H9 (cell line): ENCODE results near the gene FAM200C. TPM values are rescaled to one million over a fixed set of nuclear protein-coding genes. Genes with fewer than 3 reads are reported as not detected.

Experiments
- DNase-seq: peaks from one replicate; pipeline ENCODE4 v3.0.0-alpha.2; 2017
- H2AFZ ChIP-seq: one replicate; pipeline ENCODE4 v1.6.1; 2013; ENCODE audit warnings: mild to moderate bottlenecking, low read length, control low read depth, moderate library complexity
- H2AK5ac ChIP-seq: 2 replicates; pipeline ENCODE4 v1.6.1; 2013; ENCODE audit warnings: low read length, control low read depth, mixed read lengths; ENCODE audit not compliant: insufficient read length
- H2BK120ac ChIP-seq: one replicate; pipeline ENCODE4 v1.6.1; 2013; ENCODE audit warnings: low read depth, mild to moderate bottlenecking, low read length, control low read depth, inconsistent platforms; ENCODE audit not compliant: poor library complexity, severe bottlenecking
- H2BK12ac ChIP-seq: 2 replicates; pipeline ENCODE4 v1.6.1; 2013; ENCODE audit warnings: low read length, control low read depth, mixed read lengths, low read depth; ENCODE audit not compliant: insufficient read length
- H2BK15ac ChIP-seq: 2 replicates; pipeline ENCODE4 v1.6.1; 2013; ENCODE audit warnings: low read depth, low read length, control low read depth
- H2BK20ac ChIP-seq: one replicate; pipeline ENCODE4 v1.6.1; 2013; ENCODE audit warnings: low read depth, mild to moderate bottlenecking, low read length, control low read depth, inconsistent platforms; ENCODE audit not compliant: poor library complexity, severe bottlenecking
- H2BK5ac ChIP-seq: 2 replicates; pipeline ENCODE4 v1.6.1; 2013; ENCODE audit warnings: low read length, control low read depth, mixed read lengths; ENCODE audit not compliant: insufficient read length
- H3K14ac ChIP-seq: 2 replicates; pipeline ENCODE4 v1.6.1; 2013; ENCODE audit warnings: low read length, control low read depth; ENCODE audit not compliant: insufficient read depth
- H3K18ac ChIP-seq: 2 replicates; pipeline ENCODE4 v1.6.1; 2013; ENCODE audit warnings: low read depth, mild to moderate bottlenecking, mixed read lengths, low read length, control low read depth; ENCODE audit not compliant: insufficient read length
- H3K23ac ChIP-seq: 2 replicates; pipeline ENCODE4 v1.6.1; 2013; ENCODE audit warnings: low read length, control low read depth, mixed read lengths, low read depth; ENCODE audit not compliant: insufficient read length
- H3K23me2 ChIP-seq: 2 replicates; pipeline ENCODE4 v1.6.1; 2013; ENCODE audit warnings: low read depth, mild to moderate bottlenecking, mixed read lengths, low read length, control low read depth; ENCODE audit not compliant: insufficient read length, poor library complexity, severe bottlenecking
- H3K27ac ChIP-seq: 2 replicates; pipeline ENCODE4 v1.5.1; 2013; ENCODE audit warnings: low read length, control low read depth, mixed read lengths, low read depth; ENCODE audit not compliant: insufficient read length
- H3K27me3 ChIP-seq: 2 replicates; pipeline ENCODE4 v1.6.1; 2013; ENCODE audit warnings: low read length, control low read depth, inconsistent platforms; ENCODE audit not compliant: insufficient read depth
- H3K4ac ChIP-seq: 2 replicates; pipeline ENCODE4 v1.6.1; 2013; ENCODE audit warnings: low read depth, mild to moderate bottlenecking, control low read depth, inconsistent platforms, low read length, moderate library complexity
- H3K4me1 ChIP-seq: 2 replicates; pipeline ENCODE4 v1.6.1; 2013; ENCODE audit warnings: low read length, control low read depth, inconsistent platforms; ENCODE audit not compliant: insufficient read depth
- H3K4me2 ChIP-seq: 2 replicates; pipeline ENCODE4 v1.6.1; 2013; ENCODE audit warnings: low read length, control low read depth, mixed read lengths; ENCODE audit not compliant: insufficient read length, insufficient read depth
- H3K56ac ChIP-seq: 2 replicates; pipeline ENCODE4 v1.6.1; 2013; ENCODE audit warnings: low read depth, mild to moderate bottlenecking, mixed read lengths, low read length, control low read depth; ENCODE audit not compliant: insufficient read length
- H3K79me1 ChIP-seq: 2 replicates; pipeline ENCODE4 v1.6.1; 2013; ENCODE audit warnings: low read depth, mild to moderate bottlenecking, moderate library complexity, low read length, control low read depth, inconsistent platforms; ENCODE audit not compliant: insufficient read depth, poor library complexity, severe bottlenecking
- H3K79me2 ChIP-seq: 2 replicates; pipeline ENCODE4 v1.6.1; 2013; ENCODE audit warnings: low read length, control low read depth, inconsistent platforms; ENCODE audit not compliant: insufficient read depth
- H3K9ac ChIP-seq: 2 replicates; pipeline ENCODE4 v1.6.1; 2013; ENCODE audit warnings: low read length, control low read depth, mixed read lengths; ENCODE audit not compliant: insufficient read length; ENCODE audit errors: extremely low read depth
- H3K9me3 ChIP-seq: one replicate; pipeline ENCODE4 v1.6.1; 2013; ENCODE audit warnings: low read depth, low read length, inconsistent platforms; ENCODE audit not compliant: control insufficient read depth
- H3T11ph ChIP-seq: one replicate; pipeline ENCODE4 v1.6.1; 2013; ENCODE audit warnings: mild to moderate bottlenecking, low read length, control low read depth, inconsistent platforms
- H4K20me1 ChIP-seq: one replicate; pipeline ENCODE4 v1.6.1; 2013; ENCODE audit not compliant: control insufficient read depth, insufficient read length, insufficient read depth
- H4K5ac ChIP-seq: 2 replicates; pipeline ENCODE4 v1.6.1; 2013; ENCODE audit warnings: low read depth, mild to moderate bottlenecking, mixed read lengths, low read length, control low read depth; ENCODE audit not compliant: insufficient read length
- H4K8ac ChIP-seq: replicated peaks from 2 replicates; pipeline ENCODE4 v1.6.1; 2013; ENCODE audit warnings: low read length, control low read depth, mixed read lengths, low read depth; ENCODE audit not compliant: insufficient read length
- H4K91ac ChIP-seq: 2 replicates; pipeline ENCODE4 v1.6.1; 2013; ENCODE audit warnings: low read depth, mild to moderate bottlenecking, moderate library complexity, mixed read lengths, low read length, control low read depth; ENCODE audit not compliant: insufficient read length
- H3K27ac Mint-ChIP-seq, 3 experiments: 2 replicates in 2 of 3; 3 replicates in 1 of 3; pipeline ENCODE4 v1.8.0; 2020 to 2021; ENCODE audit warnings: mixed read lengths in 3 of 3, mild to moderate bottlenecking in 1 of 3, moderate library complexity in 1 of 3
- H3K27me3 Mint-ChIP-seq: 2 replicates; pipeline ENCODE4 v1.8.0; 2021; ENCODE audit warnings: low read depth, mild to moderate bottlenecking, moderate library complexity, mixed read lengths
- H3K36me3 Mint-ChIP-seq, 3 experiments: 2 replicates in 2 of 3; 3 replicates in 1 of 3; pipeline ENCODE4 v1.8.0; 2020 to 2021; ENCODE audit warnings: low read depth in 3 of 3, mixed read lengths in 3 of 3; ENCODE audit not compliant: insufficient read depth in 1 of 3
- H3K4me1 Mint-ChIP-seq, 2 experiments: 2 replicates each; pipeline ENCODE4 v1.8.0; 2020; ENCODE audit warnings: mixed read lengths in 2 of 2
- H3K4me3 Mint-ChIP-seq, 2 experiments: 2 replicates in 1 of 2; 3 replicates in 1 of 2; pipeline ENCODE4 v1.8.0; 2020 to 2021; ENCODE audit warnings: mild to moderate bottlenecking in 2 of 2, mixed read lengths in 2 of 2, moderate library complexity in 1 of 2
- H3K9me3 Mint-ChIP-seq, 2 experiments: 2 replicates in 1 of 2; 3 replicates in 1 of 2; pipeline ENCODE4 v1.8.0; 2020; ENCODE audit warnings: mild to moderate bottlenecking in 2 of 2, mixed read lengths in 2 of 2, moderate library complexity in 1 of 2
- WGBS: extraction: QIAGEN DNeasy Blood & Tissue Kit; methylation state at CpG from one replicate; pipeline ENCODE4 v1.1.7; 2013; ENCODE audit warnings: missing lambda C conversion rate, low lambda C conversion rate, mixed read lengths; ENCODE audit not compliant: insufficient read length; ENCODE audit errors: extremely low coverage; 5-methylcytosine and 5-hydroxymethylcytosine counted together
- total RNA-seq: library from RNA; stranded (reverse); gene quantifications from 2 replicates; pipeline ENCODE4 v1.2.1, GENCODE V29; 2021
- TF ChIP-seq, protein P1 (sequence below): fragments of 200-600 bp; sonication (generic); conservative IDR thresholded peaks from 3 replicates; pipeline ENCODE4 v1.8.0; 2021; ENCODE audit warnings: antibody characterized with exemption, mild to moderate bottlenecking

Gene FAM200C
- total RNA-seq, 1 experiment from 2014 or later: 4.3 TPM

DNA sequence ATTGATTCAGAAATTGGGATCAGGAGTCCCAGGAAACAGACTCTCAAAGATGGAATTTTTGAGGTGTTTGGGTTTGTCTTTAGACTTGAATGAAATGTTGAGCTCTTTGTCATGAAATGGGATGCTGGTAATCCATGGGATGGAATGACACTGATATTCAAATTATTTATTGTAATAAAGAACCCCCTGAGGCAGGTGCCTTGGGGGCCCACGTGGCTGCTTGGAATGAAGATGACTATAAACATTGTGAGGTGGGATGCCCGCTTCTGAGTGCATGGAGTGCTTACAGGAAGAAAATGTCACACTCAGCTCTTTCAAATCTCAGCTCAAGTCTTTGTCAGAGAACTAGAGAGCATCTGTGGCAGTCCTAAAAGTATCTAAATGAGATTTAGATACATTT is 19.8 kb downstream of the FAM200C start:
- no peak overlapping the region for H3K18ac ChIP-seq
- no peaks in the 10 kb centered on the region for H3K23me2 ChIP-seq
- Mint-ChIP-seq H3K4me1 (peaks cover 11% of the 10 kb centered on the region in 2 experiments), H3K27me3 (peaks cover 4% of the 10 kb centered on the region), H3K4me3 (no peak overlapping the region), H3K9me3 (no peaks in the 10 kb centered on the region), H3K27ac (no peak overlapping the region; a peak in 1 of 7 replicates), H3K36me3 (no peaks in the 10 kb centered on the region)
- no CpG with 5 or more reads among the region's 2 CpGs for WGBS
- H3K9ac ChIP-seq: no peak overlapping the region
- no peak overlapping the region for H2BK20ac ChIP-seq
- H3T11ph ChIP-seq: no peak overlapping the region
- H2BK5ac ChIP-seq: no peak overlapping the region
- H3K79me1 ChIP-seq: no peaks in the 10 kb centered on the region
- no peaks in the 10 kb centered on the region for H3K9me3 ChIP-seq
- no peak overlapping the region for H4K91ac ChIP-seq
- H2AK5ac ChIP-seq: no peak overlapping the region
- no peak overlapping the region for H2BK120ac ChIP-seq
- H3K27ac ChIP-seq: no peak overlapping the region
- H3K14ac ChIP-seq: no peak overlapping the region
- H4K5ac ChIP-seq: no peak overlapping the region
- no peak overlapping the region for H3K56ac ChIP-seq
- no peak overlapping the region for H2BK12ac ChIP-seq
- no peak overlapping the region for H2BK15ac ChIP-seq
- no peaks in the 10 kb centered on the region for H3K4me1 ChIP-seq
- H3K4me2 ChIP-seq: no peak overlapping the region
- no peak overlapping the region for H4K8ac ChIP-seq
- DNase-seq: no peak
- H3K23ac ChIP-seq: no peak overlapping the region
- TF ChIP-seq, protein P1, sequence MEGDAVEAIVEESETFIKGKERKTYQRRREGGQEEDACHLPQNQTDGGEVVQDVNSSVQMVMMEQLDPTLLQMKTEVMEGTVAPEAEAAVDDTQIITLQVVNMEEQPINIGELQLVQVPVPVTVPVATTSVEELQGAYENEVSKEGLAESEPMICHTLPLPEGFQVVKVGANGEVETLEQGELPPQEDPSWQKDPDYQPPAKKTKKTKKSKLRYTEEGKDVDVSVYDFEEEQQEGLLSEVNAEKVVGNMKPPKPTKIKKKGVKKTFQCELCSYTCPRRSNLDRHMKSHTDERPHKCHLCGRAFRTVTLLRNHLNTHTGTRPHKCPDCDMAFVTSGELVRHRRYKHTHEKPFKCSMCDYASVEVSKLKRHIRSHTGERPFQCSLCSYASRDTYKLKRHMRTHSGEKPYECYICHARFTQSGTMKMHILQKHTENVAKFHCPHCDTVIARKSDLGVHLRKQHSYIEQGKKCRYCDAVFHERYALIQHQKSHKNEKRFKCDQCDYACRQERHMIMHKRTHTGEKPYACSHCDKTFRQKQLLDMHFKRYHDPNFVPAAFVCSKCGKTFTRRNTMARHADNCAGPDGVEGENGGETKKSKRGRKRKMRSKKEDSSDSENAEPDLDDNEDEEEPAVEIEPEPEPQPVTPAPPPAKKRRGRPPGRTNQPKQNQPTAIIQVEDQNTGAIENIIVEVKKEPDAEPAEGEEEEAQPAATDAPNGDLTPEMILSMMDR: no peak
- H4K20me1 ChIP-seq: no peaks in the 10 kb centered on the region
- no peak overlapping the region for H2AFZ ChIP-seq
- H3K79me2 ChIP-seq: no peaks in the 10 kb centered on the region
- no peak overlapping the region for H3K4ac ChIP-seq
- no peaks in the 10 kb centered on the region for H3K27me3 ChIP-seq
